ENCODE results near the gene IL13RA2. TPM values are rescaled to one million over a fixed set of nuclear protein-coding genes. Genes with fewer than 3 reads are reported as not detected.

The IL13RA2 gene
- total RNA-seq, 1 donor from 2014 or later: 0.35 TPM

GRCh38 chrX:115047715-115048114 is 30.3 kb upstream of the IL13RA2 start:
- no peak for ATAC-seq

GRCh38 chrX:115047181-115047580 is 29.8 kb upstream of the IL13RA2 start:
- no peaks in the 10 kb centered on the region for H3K36me3 ChIP-seq
- ATAC-seq (no peak), DNase-seq (no peak)
- H3K4me3 ChIP-seq: no peak overlapping the region
- no peaks in the 10 kb centered on the region for H3K9me3 ChIP-seq
- no peaks in the 10 kb centered on the region for H3K27me3 ChIP-seq (ENCODE audit: low read depth)
- no peak for TF ChIP-seq CTCF (IDR thresholded peaks at IDR 0.05)
- no peak overlapping the region for H3K27ac ChIP-seq
- no peaks in the 10 kb centered on the region for H3K4me1 ChIP-seq
- intact Hi-C loops (cut with DNase I): no loop called here

More at GRCh38 chrX:115047715-115048114, 30.3 kb upstream of the IL13RA2 start:
- no peak overlapping the region for H3K4me3 ChIP-seq
- no peaks in the 10 kb centered on the region for H3K9me3 ChIP-seq
- no peaks in the 10 kb centered on the region for H3K4me1 ChIP-seq
- intact Hi-C loops (cut with DNase I): no loop called here
- no peak for DNase-seq
- H3K27me3 ChIP-seq (ENCODE audit: low read depth): no peaks in the 10 kb centered on the region
- TF ChIP-seq CTCF (IDR thresholded peaks at IDR 0.05): no peak
- no peak overlapping the region for H3K27ac ChIP-seq
- H3K36me3 ChIP-seq: no peaks in the 10 kb centered on the region

GRCh38 chrX:115040417-115040816 is 23.0 kb upstream of the IL13RA2 start:
- no peaks in the 10 kb centered on the region for H3K36me3 ChIP-seq
- H3K27ac ChIP-seq: no peak overlapping the region
- ATAC-seq (no peak), DNase-seq (no peak)
- no peaks in the 10 kb centered on the region for H3K4me1 ChIP-seq
- H3K27me3 ChIP-seq (ENCODE audit: low read depth): no peaks in the 10 kb centered on the region
- intact Hi-C loops (cut with DNase I): no loop called here
- H3K9me3 ChIP-seq: no peaks in the 10 kb centered on the region
- H3K4me3 ChIP-seq: no peak overlapping the region
- no peak for TF ChIP-seq CTCF (IDR thresholded peaks at IDR 0.05)

GRCh38 chrX:115038406-115038805 is 21.0 kb upstream of the IL13RA2 start:
- H3K27me3 ChIP-seq (ENCODE audit: low read depth): no peaks in the 10 kb centered on the region
- no peak for ATAC-seq

GRCh38 chrX:115036029-115036428 is 18.6 kb upstream of the IL13RA2 start:
- intact Hi-C loops (cut with DNase I): no loop called here
- H3K4me1 ChIP-seq: no peaks in the 10 kb centered on the region
- H3K4me3 ChIP-seq: no peak overlapping the region
- ATAC-seq: no peak
- TF ChIP-seq CTCF (IDR thresholded peaks at IDR 0.05): no peak
- no peak overlapping the region for H3K27ac ChIP-seq
- DNase-seq: no peak
- H3K36me3 ChIP-seq: no peaks in the 10 kb centered on the region
- no peaks in the 10 kb centered on the region for H3K27me3 ChIP-seq (ENCODE audit: low read depth)
- H3K9me3 ChIP-seq: no peaks in the 10 kb centered on the region

More at GRCh38 chrX:115038406-115038805, 21.0 kb upstream of the IL13RA2 start:
- Histone ChIP-seq H3K27ac (no peak overlapping the region), H3K36me3 (no peaks in the 10 kb centered on the region), H3K9me3 (no peaks in the 10 kb centered on the region), H3K4me3 (no peak overlapping the region), H3K4me1 (no peaks in the 10 kb centered on the region)
- DNase-seq: no peak
- no peak for TF ChIP-seq CTCF (IDR thresholded peaks at IDR 0.05)
- intact Hi-C loops (cut with DNase I): no loop called here

GRCh38 chrX:115031989-115032388 is 14.6 kb upstream of the IL13RA2 start:
- H3K36me3 ChIP-seq: no peaks in the 10 kb centered on the region
- H3K4me3 ChIP-seq: no peak overlapping the region
- DNase-seq (no peak), ATAC-seq (no peak)
- H3K27ac ChIP-seq: no peak overlapping the region
- intact Hi-C loops (cut with DNase I): no loop called here
- H3K27me3 ChIP-seq (ENCODE audit: low read depth): no peaks in the 10 kb centered on the region
- no peak for TF ChIP-seq CTCF (IDR thresholded peaks at IDR 0.05)
- H3K9me3 ChIP-seq: no peaks in the 10 kb centered on the region
- H3K4me1 ChIP-seq: peaks cover 4% of the 10 kb centered on the region
